OCI-LY7 (cell line): ENCODE data around the gene CGAS.

Experiments used
- CTCF ChIP-seq: fragments of 200-600 bp; sonication (generic); conservative IDR thresholded peaks from 2 replicates; pipeline ENCODE4 v1.5.1; 2014; ENCODE audit warnings: mild to moderate bottlenecking, antibody characterized with exemption, low read length, moderate library complexity, mixed read lengths
- EZH2phosphoT487 ChIP-seq: fragments of 200-600 bp; sonication (generic); IDR thresholded peaks from 2 replicates; pipeline ENCODE4 v1.6.1; 2018; ENCODE audit warnings: low read depth, borderline replicate concordance, mild to moderate bottlenecking, mixed run types, antibody characterized with exemption, low read length, moderate library complexity, mixed read lengths

GRCh38 chr6:73435236-73435635 is 16.9 kb downstream of the CGAS start:
- TF ChIP-seq CTCF (no peak), EZH2phosphoT487 (no peak)
